WTC11 (cell line): Measurements from ENCODE around the gene VSIG1. TPM values are rescaled to one million over a fixed set of nuclear protein-coding genes. Genes with fewer than 3 reads are reported as not detected.

Experiments
- ATAC-seq: fragments of 200-7000 bp; cut with Tn5 transposase; 2 replicates; pipeline ENCODE4 v1.10.0; 2021; ENCODE audit warnings: mild to moderate bottlenecking, moderate library complexity
- CTCF ChIA-PET: fragments of 300-600 bp; sonication (Branson Sonifier 250); formaldehyde crosslinking; loops from one replicate; lab custom pipeline; 2021; ENCODE audit warnings: antibody characterized with exemption; lab: Charles Lee
- POLR2A ChIA-PET: fragments of 350-600 bp; sonication (Branson Sonifier 250); formaldehyde crosslinking; loops from one replicate; lab custom pipeline; 2021; ENCODE audit warnings: antibody characterized with exemption; lab: Charles Lee
- DNase-seq: peaks from one replicate; pipeline ENCODE4 v3.0.0; 2021; ENCODE audit warnings: low spot score
- H3K27ac Mint-ChIP-seq: 2 replicates; pipeline ENCODE4 v1.8.0; 2021; ENCODE audit warnings: mixed read lengths
- H3K27me3 Mint-ChIP-seq: 2 replicates; pipeline ENCODE4 v1.8.0; 2021; ENCODE audit warnings: low read depth, mild to moderate bottlenecking, moderate library complexity, mixed read lengths
- H3K36me3 Mint-ChIP-seq: 2 replicates; pipeline ENCODE4 v1.8.0; 2021; ENCODE audit warnings: mixed read lengths
- H3K4me1 Mint-ChIP-seq: 2 replicates; pipeline ENCODE4 v1.8.0; 2022; ENCODE audit warnings: mixed read lengths
- H3K4me3 Mint-ChIP-seq: 2 replicates; pipeline ENCODE4 v1.8.0; 2021; ENCODE audit warnings: mild to moderate bottlenecking, moderate library complexity, mixed read lengths
- H3K9me3 Mint-ChIP-seq: 2 replicates; pipeline ENCODE4 v1.8.0; 2021; ENCODE audit warnings: mixed read lengths
- CBFB ChIP-seq: sonication (generic); formaldehyde crosslinking; IDR thresholded peaks from 2 replicates; pipeline ENCODE4 v1.8.1; 2022; ENCODE audit warnings: mild to moderate bottlenecking, low read depth, missing genetic modification reagents
- CREB1 ChIP-seq: sonication (generic); formaldehyde crosslinking; IDR thresholded peaks from 2 replicates; pipeline ENCODE4 v1.8.0; 2023; ENCODE audit warnings: mild to moderate bottlenecking, missing genetic modification reagents
- CREM ChIP-seq: sonication (generic); formaldehyde crosslinking; IDR thresholded peaks from 2 replicates; pipeline ENCODE4 v1.8.1; 2022; ENCODE audit warnings: mild to moderate bottlenecking, missing genetic modification reagents, moderate library complexity
- E2F5 ChIP-seq: sonication (generic); formaldehyde crosslinking; IDR thresholded peaks from 2 replicates; pipeline ENCODE4 v1.8.1; 2022; ENCODE audit warnings: mild to moderate bottlenecking, moderate library complexity, missing genetic modification reagents
- ESRRA ChIP-seq: sonication (generic); formaldehyde crosslinking; IDR thresholded peaks from 2 replicates; pipeline ENCODE4 v1.8.1; 2022; ENCODE audit warnings: mild to moderate bottlenecking, missing genetic modification reagents, borderline replicate concordance
- FOXJ3 ChIP-seq: sonication (generic); formaldehyde crosslinking; IDR thresholded peaks from 2 replicates; pipeline ENCODE4 v1.9.0; 2021; ENCODE audit warnings: missing genetic modification reagents, mild to moderate bottlenecking, borderline replicate concordance
- FOXP1 ChIP-seq: sonication (generic); formaldehyde crosslinking; IDR thresholded peaks from 2 replicates; pipeline ENCODE4 v1.8.0; 2022; ENCODE audit warnings: missing genetic modification reagents, mild to moderate bottlenecking, moderate library complexity, borderline replicate concordance
- IRF2 ChIP-seq: sonication (generic); formaldehyde crosslinking; IDR thresholded peaks from 2 replicates; pipeline ENCODE4 v1.8.0; 2022; ENCODE audit warnings: low read depth, missing genetic modification reagents, borderline replicate concordance
- JAZF1 ChIP-seq: fragments of 250-450 bp; sonication (Bioruptor Pico); IDR thresholded peaks from 2 replicates; pipeline ENCODE4 v1.9.0; 2021; ENCODE audit warnings: moderate library complexity, mild to moderate bottlenecking, inconsistent platforms
- MYBL2 ChIP-seq: sonication (generic); formaldehyde crosslinking; IDR thresholded peaks from 2 replicates; pipeline ENCODE4 v1.8.1; 2023; ENCODE audit warnings: mild to moderate bottlenecking, moderate library complexity, missing genetic modification reagents
- NFYB ChIP-seq: sonication (generic); formaldehyde crosslinking; conservative IDR thresholded peaks from 2 replicates; pipeline ENCODE4 v1.8.0; 2022; ENCODE audit warnings: low read depth, missing genetic modification reagents
- OVOL2 ChIP-seq: fragments of 250-450 bp; sonication (Bioruptor Pico); IDR thresholded peaks from 2 replicates; pipeline ENCODE4 v1.9.0; 2021; ENCODE audit warnings: mild to moderate bottlenecking, borderline replicate concordance
- PRRX2 ChIP-seq: fragments of 250-450 bp; sonication (Bioruptor Pico); IDR thresholded peaks from 2 replicates; pipeline ENCODE4 v1.8.0; 2021; ENCODE audit warnings: mild to moderate bottlenecking
- RELA ChIP-seq: sonication (generic); formaldehyde crosslinking; IDR thresholded peaks from 2 replicates; pipeline ENCODE4 v1.8.1; 2022; ENCODE audit warnings: missing genetic modification reagents, mild to moderate bottlenecking, borderline replicate concordance
- SMAD4 ChIP-seq: sonication (generic); formaldehyde crosslinking; IDR thresholded peaks from 2 replicates; pipeline ENCODE4 v1.8.0; 2022; ENCODE audit warnings: mild to moderate bottlenecking, missing genetic modification reagents
- SP1 ChIP-seq: sonication (generic); formaldehyde crosslinking; conservative IDR thresholded peaks from 2 replicates; pipeline ENCODE4 v1.8.1; 2022; ENCODE audit warnings: missing genetic modification reagents
- TEAD1 ChIP-seq: sonication (generic); formaldehyde crosslinking; IDR thresholded peaks from 2 replicates; pipeline ENCODE4 v1.8.0; 2022; ENCODE audit warnings: mild to moderate bottlenecking, missing genetic modification reagents
- ZBTB21 ChIP-seq: sonication (generic); formaldehyde crosslinking; IDR thresholded peaks from 2 replicates; pipeline ENCODE4 v1.8.1; 2023; ENCODE audit warnings: mild to moderate bottlenecking, missing genetic modification reagents, borderline replicate concordance
- ZNF317 ChIP-seq: sonication (generic); formaldehyde crosslinking; IDR thresholded peaks from 2 replicates; pipeline ENCODE4 v1.8.1; 2023; ENCODE audit warnings: low read depth, mild to moderate bottlenecking, moderate library complexity, missing genetic modification reagents, borderline replicate concordance
- ZNF416 ChIP-seq: fragments of 250-450 bp; sonication (Bioruptor Pico); IDR thresholded peaks from 2 replicates; pipeline ENCODE4 v1.9.0; 2021; ENCODE audit warnings: mild to moderate bottlenecking, inconsistent platforms
- ZNF671 ChIP-seq: fragments of 250-450 bp; sonication (Bioruptor Pico); IDR thresholded peaks from 2 replicates; pipeline ENCODE4 v1.8.0; 2021; ENCODE audit warnings: mild to moderate bottlenecking
- total RNA-seq: library from RNA; stranded (reverse); gene quantifications from 3 replicates; pipeline ENCODE4 v1.2.3, GENCODE V29; 2021
- TF ChIP-seq, protein P1 (sequence below): sonication (generic); formaldehyde crosslinking; IDR thresholded peaks from 2 replicates; pipeline ENCODE4 v1.8.0; 2023; ENCODE audit warnings: mild to moderate bottlenecking, missing genetic modification reagents
- TF ChIP-seq, protein P2 (sequence below): sonication (generic); formaldehyde crosslinking; IDR thresholded peaks from 2 replicates; pipeline ENCODE4 v1.8.0; 2023; ENCODE audit warnings: missing genetic modification reagents, mild to moderate bottlenecking, borderline replicate concordance
- TF ChIP-seq, protein P3 (sequence below): sonication (generic); formaldehyde crosslinking; IDR thresholded peaks from 2 replicates; pipeline ENCODE4 v1.8.0; 2022; ENCODE audit warnings: missing genetic modification reagents
- TF ChIP-seq, protein P4 (sequence below): sonication (generic); formaldehyde crosslinking; IDR thresholded peaks from 2 replicates; pipeline ENCODE4 v1.8.0; 2022; ENCODE audit warnings: mild to moderate bottlenecking, missing genetic modification reagents

Gene VSIG1
- total RNA-seq, 1 experiment from 2014 or later, result 1.2 TPM

DNA sequence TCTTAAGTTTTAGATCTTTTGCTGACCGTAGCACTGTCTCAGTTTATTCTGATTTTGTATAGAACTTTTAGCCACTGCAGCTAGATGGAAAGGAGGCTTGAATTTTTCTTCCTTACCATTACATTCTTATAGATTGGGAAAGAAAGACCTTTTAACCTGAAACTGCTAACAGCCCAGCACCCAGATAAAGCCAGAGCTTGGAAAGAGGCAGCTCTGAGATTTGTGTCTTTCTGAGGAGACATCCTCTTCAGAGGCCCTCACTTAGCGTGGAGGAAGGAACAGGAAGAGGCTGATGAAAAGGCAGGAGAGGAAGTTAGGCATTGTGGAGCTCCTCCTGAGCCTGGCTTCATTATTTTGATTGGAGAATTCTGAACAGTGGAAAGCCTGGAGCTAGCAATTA is 81.8 kb downstream of the VSIG1 start (continued):
- TF ChIP-seq ZNF416 (CRISPR knock-in tag), result no peak
- TF ChIP-seq OVOL2 (CRISPR knock-in tag), result no peak
- TF ChIP-seq, protein P1, sequence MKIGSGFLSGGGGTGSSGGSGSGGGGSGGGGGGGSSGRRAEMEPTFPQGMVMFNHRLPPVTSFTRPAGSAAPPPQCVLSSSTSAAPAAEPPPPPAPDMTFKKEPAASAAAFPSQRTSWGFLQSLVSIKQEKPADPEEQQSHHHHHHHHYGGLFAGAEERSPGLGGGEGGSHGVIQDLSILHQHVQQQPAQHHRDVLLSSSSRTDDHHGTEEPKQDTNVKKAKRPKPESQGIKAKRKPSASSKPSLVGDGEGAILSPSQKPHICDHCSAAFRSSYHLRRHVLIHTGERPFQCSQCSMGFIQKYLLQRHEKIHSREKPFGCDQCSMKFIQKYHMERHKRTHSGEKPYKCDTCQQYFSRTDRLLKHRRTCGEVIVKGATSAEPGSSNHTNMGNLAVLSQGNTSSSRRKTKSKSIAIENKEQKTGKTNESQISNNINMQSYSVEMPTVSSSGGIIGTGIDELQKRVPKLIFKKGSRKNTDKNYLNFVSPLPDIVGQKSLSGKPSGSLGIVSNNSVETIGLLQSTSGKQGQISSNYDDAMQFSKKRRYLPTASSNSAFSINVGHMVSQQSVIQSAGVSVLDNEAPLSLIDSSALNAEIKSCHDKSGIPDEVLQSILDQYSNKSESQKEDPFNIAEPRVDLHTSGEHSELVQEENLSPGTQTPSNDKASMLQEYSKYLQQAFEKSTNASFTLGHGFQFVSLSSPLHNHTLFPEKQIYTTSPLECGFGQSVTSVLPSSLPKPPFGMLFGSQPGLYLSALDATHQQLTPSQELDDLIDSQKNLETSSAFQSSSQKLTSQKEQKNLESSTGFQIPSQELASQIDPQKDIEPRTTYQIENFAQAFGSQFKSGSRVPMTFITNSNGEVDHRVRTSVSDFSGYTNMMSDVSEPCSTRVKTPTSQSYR (CRISPR knock-in tag), result no peak
- no peak for TF ChIP-seq CBFB
- no peak for TF ChIP-seq TEAD1 (CRISPR knock-in tag)
- TF ChIP-seq SP1 (CRISPR knock-in tag), result no peak
- no peak for TF ChIP-seq ZNF317 (CRISPR knock-in tag)
- no peak for TF ChIP-seq E2F5 (CRISPR knock-in tag)
- no peak for TF ChIP-seq JAZF1 (CRISPR knock-in tag)
- no peak for TF ChIP-seq RELA (CRISPR knock-in tag)
- no peak for TF ChIP-seq IRF2 (CRISPR knock-in tag)
- TF ChIP-seq NFYB (CRISPR knock-in tag), result no peak
- TF ChIP-seq, all 79 proteins: peak for 0

- Mint-ChIP-seq H3K4me1 (peaks cover 31% of the 10 kb centered on the region), H3K27me3 (no peaks in the 10 kb centered on the region), H3K36me3 (no peaks in the 10 kb centered on the region), H3K4me3 (no peak overlapping the region), H3K27ac (peak overlapping the region; percentile 74; the same call in 1 of the 2 replicates), H3K9me3 (no peaks in the 10 kb centered on the region)
- DNase-seq, result no peak
- CTCF ChIA-PET, result interaction anchor here (3.6 kb wide), 1 partner anchor 12 kb away, joined by 18 read pairs; no protein-coding TSS in a partner anchor
- no peak; the same call in 1 of the 2 replicates for ATAC-seq
- POLR2A ChIA-PET, result no interaction called here
- TF ChIP-seq, protein P2, sequence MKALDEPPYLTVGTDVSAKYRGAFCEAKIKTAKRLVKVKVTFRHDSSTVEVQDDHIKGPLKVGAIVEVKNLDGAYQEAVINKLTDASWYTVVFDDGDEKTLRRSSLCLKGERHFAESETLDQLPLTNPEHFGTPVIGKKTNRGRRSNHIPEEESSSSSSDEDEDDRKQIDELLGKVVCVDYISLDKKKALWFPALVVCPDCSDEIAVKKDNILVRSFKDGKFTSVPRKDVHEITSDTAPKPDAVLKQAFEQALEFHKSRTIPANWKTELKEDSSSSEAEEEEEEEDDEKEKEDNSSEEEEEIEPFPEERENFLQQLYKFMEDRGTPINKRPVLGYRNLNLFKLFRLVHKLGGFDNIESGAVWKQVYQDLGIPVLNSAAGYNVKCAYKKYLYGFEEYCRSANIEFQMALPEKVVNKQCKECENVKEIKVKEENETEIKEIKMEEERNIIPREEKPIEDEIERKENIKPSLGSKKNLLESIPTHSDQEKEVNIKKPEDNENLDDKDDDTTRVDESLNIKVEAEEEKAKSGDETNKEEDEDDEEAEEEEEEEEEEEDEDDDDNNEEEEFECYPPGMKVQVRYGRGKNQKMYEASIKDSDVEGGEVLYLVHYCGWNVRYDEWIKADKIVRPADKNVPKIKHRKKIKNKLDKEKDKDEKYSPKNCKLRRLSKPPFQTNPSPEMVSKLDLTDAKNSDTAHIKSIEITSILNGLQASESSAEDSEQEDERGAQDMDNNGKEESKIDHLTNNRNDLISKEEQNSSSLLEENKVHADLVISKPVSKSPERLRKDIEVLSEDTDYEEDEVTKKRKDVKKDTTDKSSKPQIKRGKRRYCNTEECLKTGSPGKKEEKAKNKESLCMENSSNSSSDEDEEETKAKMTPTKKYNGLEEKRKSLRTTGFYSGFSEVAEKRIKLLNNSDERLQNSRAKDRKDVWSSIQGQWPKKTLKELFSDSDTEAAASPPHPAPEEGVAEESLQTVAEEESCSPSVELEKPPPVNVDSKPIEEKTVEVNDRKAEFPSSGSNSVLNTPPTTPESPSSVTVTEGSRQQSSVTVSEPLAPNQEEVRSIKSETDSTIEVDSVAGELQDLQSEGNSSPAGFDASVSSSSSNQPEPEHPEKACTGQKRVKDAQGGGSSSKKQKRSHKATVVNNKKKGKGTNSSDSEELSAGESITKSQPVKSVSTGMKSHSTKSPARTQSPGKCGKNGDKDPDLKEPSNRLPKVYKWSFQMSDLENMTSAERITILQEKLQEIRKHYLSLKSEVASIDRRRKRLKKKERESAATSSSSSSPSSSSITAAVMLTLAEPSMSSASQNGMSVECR (CRISPR knock-in tag), result no peak
- TF ChIP-seq FOXP1 (CRISPR knock-in tag) (no peak), ESRRA (CRISPR knock-in tag) (no peak), PRRX2 (no peak), NFYB (CRISPR knock-in tag) (no peak), CREM (CRISPR knock-in tag) (no peak), SMAD4 (CRISPR knock-in tag) (no peak), ZBTB21 (no peak), ZNF671 (CRISPR knock-in tag) (no peak), SP1 (CRISPR knock-in tag) (no peak), MYBL2 (CRISPR knock-in tag) (no peak), CREB1 (CRISPR knock-in tag) (no peak), FOXJ3 (no peak), E2F5 (CRISPR knock-in tag) (no peak)
- TF ChIP-seq, protein P3, sequence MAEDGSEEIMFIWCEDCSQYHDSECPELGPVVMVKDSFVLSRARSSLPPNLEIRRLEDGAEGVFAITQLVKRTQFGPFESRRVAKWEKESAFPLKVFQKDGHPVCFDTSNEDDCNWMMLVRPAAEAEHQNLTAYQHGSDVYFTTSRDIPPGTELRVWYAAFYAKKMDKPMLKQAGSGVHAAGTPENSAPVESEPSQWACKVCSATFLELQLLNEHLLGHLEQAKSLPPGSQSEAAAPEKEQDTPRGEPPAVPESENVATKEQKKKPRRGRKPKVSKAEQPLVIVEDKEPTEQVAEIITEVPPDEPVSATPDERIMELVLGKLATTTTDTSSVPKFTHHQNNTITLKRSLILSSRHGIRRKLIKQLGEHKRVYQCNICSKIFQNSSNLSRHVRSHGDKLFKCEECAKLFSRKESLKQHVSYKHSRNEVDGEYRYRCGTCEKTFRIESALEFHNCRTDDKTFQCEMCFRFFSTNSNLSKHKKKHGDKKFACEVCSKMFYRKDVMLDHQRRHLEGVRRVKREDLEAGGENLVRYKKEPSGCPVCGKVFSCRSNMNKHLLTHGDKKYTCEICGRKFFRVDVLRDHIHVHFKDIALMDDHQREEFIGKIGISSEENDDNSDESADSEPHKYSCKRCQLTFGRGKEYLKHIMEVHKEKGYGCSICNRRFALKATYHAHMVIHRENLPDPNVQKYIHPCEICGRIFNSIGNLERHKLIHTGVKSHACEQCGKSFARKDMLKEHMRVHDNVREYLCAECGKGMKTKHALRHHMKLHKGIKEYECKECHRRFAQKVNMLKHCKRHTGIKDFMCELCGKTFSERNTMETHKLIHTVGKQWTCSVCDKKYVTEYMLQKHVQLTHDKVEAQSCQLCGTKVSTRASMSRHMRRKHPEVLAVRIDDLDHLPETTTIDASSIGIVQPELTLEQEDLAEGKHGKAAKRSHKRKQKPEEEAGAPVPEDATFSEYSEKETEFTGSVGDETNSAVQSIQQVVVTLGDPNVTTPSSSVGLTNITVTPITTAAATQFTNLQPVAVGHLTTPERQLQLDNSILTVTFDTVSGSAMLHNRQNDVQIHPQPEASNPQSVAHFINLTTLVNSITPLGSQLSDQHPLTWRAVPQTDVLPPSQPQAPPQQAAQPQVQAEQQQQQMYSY (CRISPR knock-in tag), result no peak
- TF ChIP-seq, protein P4, sequence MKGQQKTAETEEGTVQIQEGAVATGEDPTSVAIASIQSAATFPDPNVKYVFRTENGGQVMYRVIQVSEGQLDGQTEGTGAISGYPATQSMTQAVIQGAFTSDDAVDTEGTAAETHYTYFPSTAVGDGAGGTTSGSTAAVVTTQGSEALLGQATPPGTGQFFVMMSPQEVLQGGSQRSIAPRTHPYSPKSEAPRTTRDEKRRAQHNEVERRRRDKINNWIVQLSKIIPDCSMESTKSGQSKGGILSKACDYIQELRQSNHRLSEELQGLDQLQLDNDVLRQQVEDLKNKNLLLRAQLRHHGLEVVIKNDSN (CRISPR knock-in tag), result no peak
Observed at GRCh38 chrX:108127152-108127551, 82.3 kb downstream of the VSIG1 start.
